ENCODE results near the gene ZNF154. TPM values are rescaled to one million over a fixed set of nuclear protein-coding genes. Genes with fewer than 3 reads are reported as not detected.
"Not testable (repeated sequence)": the region's sequence is repeated elsewhere in the genome, so short reads cannot be mapped to it uniquely, and the experiment has no call there.

The ZNF154 gene
- total and polyA plus RNA-seq, 7 donors, result 0.61 to 2.8 (median 1.4) TPM

- Histone ChIP-seq H3K27me3 (ENCODE audit: insufficient read depth in 3 of 3, low read length in 2 of 3) (no peaks in the 10 kb centered on the region), H3K4me1 (peaks cover 23% of the 10 kb centered on the region), H3K9me3 (peaks cover 22% of the 10 kb centered on the region), H3K27ac (no peak overlapping the region), H3K36me3 (ENCODE audit: insufficient read depth in 1 of 2, low read depth in 1 of 2) (peaks cover 15 to 47% of the 10 kb centered on the region in 2 donors), H3K4me3 (peak overlapping the region; percentile 100)
- 92 to 94% (median 94%) methylated on average over 3 of the region's 3 CpGs for WGBS, 3 donors
- intact Hi-C loops (cut with DNase I), result loop anchor here in 1 of 2 donors (10.0 kb wide), 1 partner anchor 407 kb away; the partner anchor contains the start of gene ZNF329
- no peak for TF ChIP-seq CTCF (IDR thresholded peaks at IDR 0.05)
- ATAC-seq, result no peak
- DNase-seq, result no peak
Measured at GRCh38 chr19:57748029-57748428, 39.0 kb upstream of the ZNF154 start.

DNA sequence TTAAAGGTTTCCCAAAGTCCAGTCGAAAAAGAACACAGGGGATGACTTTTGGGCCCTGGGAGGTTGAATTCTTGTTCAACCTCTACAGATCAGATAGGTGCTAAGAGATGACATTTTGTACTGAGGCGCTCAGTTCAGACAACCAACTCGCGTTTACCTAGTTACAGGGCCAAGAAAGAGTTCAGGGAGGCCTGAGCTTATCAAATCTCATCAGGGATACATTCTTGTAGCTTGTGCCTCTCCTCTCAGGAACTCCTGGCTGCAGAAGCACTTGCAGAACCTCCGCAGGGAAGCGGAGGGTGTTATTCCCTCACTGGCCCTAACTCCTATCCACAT lies 38.4 kb upstream of the ZNF154 start:
- Histone ChIP-seq H3K9me3 (peaks cover 22% of the 10 kb centered on the region), H3K4me1 (peaks cover 23% of the 10 kb centered on the region), H3K27me3 (ENCODE audit: insufficient read depth in 3 of 3, low read length in 2 of 3) (no peaks in the 10 kb centered on the region), H3K4me3 (peak overlapping the region; percentile 100), H3K36me3 (ENCODE audit: insufficient read depth in 1 of 2, low read depth in 1 of 2) (peaks cover 10 to 41% of the 10 kb centered on the region in 2 donors), H3K27ac (peak overlapping the region; percentile 91)
- no peak for TF ChIP-seq CTCF (IDR thresholded peaks at IDR 0.05)
- ATAC-seq (peak in 1 of 4 donors; percentile 14), DNase-seq (no peak)
- WGBS, 3 donors, result 31 to 40% (median 35%) methylated on average over 6 of the region's 6 CpGs
- intact Hi-C loops (cut with DNase I), result loop anchor here in 1 of 2 donors (10.0 kb wide), 1 partner anchor 407 kb away; the partner anchor contains the start of gene ZNF329

- peaks cover 23% of the 10 kb centered on the region for H3K4me1 ChIP-seq
- peaks cover 5 to 35% of the 10 kb centered on the region in 2 donors for H3K36me3 ChIP-seq (ENCODE audit: insufficient read depth in 1 of 2, low read depth in 1 of 2)
- intact Hi-C loops (cut with DNase I), result loop anchor here in 1 of 2 donors (10.0 kb wide), 1 partner anchor 408 kb away; the partner anchor contains the start of gene ZNF329
- no peaks in the 10 kb centered on the region for H3K27me3 ChIP-seq (ENCODE audit: insufficient read depth in 3 of 3, low read length in 2 of 3)
- peak within 1 kb of the TSS; percentile 100 for H3K4me3 ChIP-seq
- WGBS, 3 donors, result 1 to 2% (median 1%) methylated on average over 51 of the region's 51 CpGs
- DNase-seq, result peak; percentile 76 to 86
- TF ChIP-seq CTCF (IDR thresholded peaks at IDR 0.05), result no peak
- peaks cover 22% of the 10 kb centered on the region for H3K9me3 ChIP-seq
- ATAC-seq, result peak; percentile 96 to 98 (median 98)
- H3K27ac ChIP-seq, result peak within 1 kb of the TSS; percentile 91
Measured at GRCh38 chr19:57746580-57747471, 37.8 kb upstream of the ZNF154 start, which contains the start of gene ZNF776. ZNF776 (plus strand) TSS chr19:57746815; CDS start chr19:57747059, 244 bp downstream.

DNA sequence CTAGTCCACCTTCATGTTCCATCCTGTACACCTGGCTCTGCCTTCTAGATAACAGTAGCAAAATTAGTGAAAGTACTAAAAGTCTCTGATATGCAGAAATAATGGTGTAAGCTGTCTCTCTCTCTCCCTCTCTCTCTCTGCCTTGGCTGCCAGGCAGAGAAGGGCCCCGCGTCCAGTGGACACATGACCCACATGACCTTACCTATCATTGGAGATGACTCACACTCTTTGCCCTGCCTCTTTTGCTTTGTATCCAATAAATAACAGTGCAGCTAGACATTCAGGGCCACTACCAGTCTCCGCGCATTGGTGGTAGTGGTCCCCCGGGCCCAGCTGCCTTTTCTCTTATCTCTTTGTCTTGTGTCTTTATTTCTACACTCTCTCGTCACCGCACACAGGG lies 29.8 kb upstream of the ZNF154 start:
- not testable (repeated sequence) for H3K9me3 ChIP-seq; H3K36me3 ChIP-seq (ENCODE audit: insufficient read depth in 1 of 2, low read depth in 1 of 2); H3K4me1 ChIP-seq; H3K27ac ChIP-seq; H3K27me3 ChIP-seq (ENCODE audit: insufficient read depth in 3 of 3, low read length in 2 of 3); DNase-seq
- H3K4me3 ChIP-seq, result peak overlapping the region; percentile 23
- intact Hi-C loops (cut with DNase I), result loop anchor here in 1 of 2 donors (10.0 kb wide), 1 partner anchor 416 kb away; the partner anchor contains the start of gene ZNF329
- peak in 1 of 4 donors; percentile 38 for ATAC-seq
- WGBS, 3 donors, result 88 to 92% (median 91%) methylated on average over 7 of the region's 7 CpGs

DNA sequence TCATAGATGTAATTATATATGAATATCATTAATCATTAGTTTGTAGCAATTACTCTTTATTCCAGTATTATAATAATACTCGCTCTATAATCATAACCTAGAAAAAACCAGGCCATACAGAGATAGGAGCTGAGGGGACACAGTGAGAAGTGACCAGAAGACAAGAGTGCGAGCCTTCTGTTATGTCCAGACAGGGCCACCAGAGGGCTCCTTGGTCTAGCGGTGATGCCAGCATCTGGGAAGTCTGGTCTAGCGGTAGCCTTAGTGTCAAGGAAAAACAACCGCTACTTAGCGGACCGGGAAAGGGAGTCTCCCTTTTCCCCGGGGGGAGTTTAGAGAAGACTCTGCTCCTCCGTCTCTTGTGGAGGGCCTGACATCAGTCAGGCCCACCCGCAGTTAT lies 29.3 kb upstream of the ZNF154 start:
- peak; percentile 63 for TF ChIP-seq CTCF (IDR thresholded peaks at IDR 0.05)
- peak overlapping the region; percentile 23 for H3K4me3 ChIP-seq

More for the DNA sequence above, 29.3 kb upstream of the ZNF154 start:
- WGBS, 3 donors, result 5 to 10% (median 5%) methylated on average over 10 of the region's 10 CpGs
- H3K36me3 ChIP-seq (ENCODE audit: insufficient read depth in 1 of 2, low read depth in 1 of 2); H3K4me1 ChIP-seq; H3K9me3 ChIP-seq; H3K27me3 ChIP-seq (ENCODE audit: insufficient read depth in 3 of 3, low read length in 2 of 3); H3K27ac ChIP-seq: not testable (repeated sequence)
- peak; percentile 41 to 70 for DNase-seq
- intact Hi-C loops (cut with DNase I), result loop anchor here in 1 of 2 donors (10.0 kb wide), 1 partner anchor 416 kb away; the partner anchor contains the start of gene ZNF329
- peak; percentile 70 to 91 (median 80) for ATAC-seq

Data from psoas muscle (tissue), 8 donors.